WTC11 (cell line): Measurements from ENCODE around the gene FOXO3.

Source experiments
- KAT7 ChIP-seq: sonication (generic); formaldehyde crosslinking; IDR thresholded peaks from 2 replicates; pipeline ENCODE4 v1.8.1; 2023; ENCODE audit warnings: missing genetic modification reagents, mild to moderate bottlenecking, borderline replicate concordance
- MYBL2 ChIP-seq: sonication (generic); formaldehyde crosslinking; IDR thresholded peaks from 2 replicates; pipeline ENCODE4 v1.8.1; 2023; ENCODE audit warnings: mild to moderate bottlenecking, moderate library complexity, missing genetic modification reagents
- RELA ChIP-seq: sonication (generic); formaldehyde crosslinking; IDR thresholded peaks from 2 replicates; pipeline ENCODE4 v1.8.1; 2022; ENCODE audit warnings: missing genetic modification reagents, mild to moderate bottlenecking, borderline replicate concordance
- ZNF232 ChIP-seq: sonication (generic); formaldehyde crosslinking; IDR thresholded peaks from 2 replicates; pipeline ENCODE4 v1.8.0; 2022; ENCODE audit warnings: mild to moderate bottlenecking, missing genetic modification reagents
- TF ChIP-seq, protein P1 (sequence below): fragments of 200-600 bp; IDR thresholded peaks from 2 replicates; pipeline ENCODE4 v1.8.0; 2022; ENCODE audit warnings: antibody characterized with exemption
- TF ChIP-seq, protein P2 (sequence below): sonication (generic); formaldehyde crosslinking; conservative IDR thresholded peaks from 2 replicates; pipeline ENCODE4 v1.8.1; 2022; ENCODE audit warnings: mild to moderate bottlenecking, missing genetic modification reagents
- TF ChIP-seq, protein P3 (sequence below): sonication (generic); formaldehyde crosslinking; IDR thresholded peaks from 2 replicates; pipeline ENCODE4 v1.8.0; 2022; ENCODE audit warnings: mild to moderate bottlenecking, missing genetic modification reagents
- TF ChIP-seq, protein P4 (sequence below): sonication (generic); formaldehyde crosslinking; IDR thresholded peaks from 2 replicates; pipeline ENCODE4 v1.8.1; 2022; ENCODE audit warnings: mild to moderate bottlenecking, missing genetic modification reagents, moderate library complexity, borderline replicate concordance
- TF ChIP-seq, protein P5 (sequence below): sonication (generic); formaldehyde crosslinking; IDR thresholded peaks from 2 replicates; pipeline ENCODE4 v1.8.0; 2022; ENCODE audit warnings: mild to moderate bottlenecking, missing genetic modification reagents

DNA sequence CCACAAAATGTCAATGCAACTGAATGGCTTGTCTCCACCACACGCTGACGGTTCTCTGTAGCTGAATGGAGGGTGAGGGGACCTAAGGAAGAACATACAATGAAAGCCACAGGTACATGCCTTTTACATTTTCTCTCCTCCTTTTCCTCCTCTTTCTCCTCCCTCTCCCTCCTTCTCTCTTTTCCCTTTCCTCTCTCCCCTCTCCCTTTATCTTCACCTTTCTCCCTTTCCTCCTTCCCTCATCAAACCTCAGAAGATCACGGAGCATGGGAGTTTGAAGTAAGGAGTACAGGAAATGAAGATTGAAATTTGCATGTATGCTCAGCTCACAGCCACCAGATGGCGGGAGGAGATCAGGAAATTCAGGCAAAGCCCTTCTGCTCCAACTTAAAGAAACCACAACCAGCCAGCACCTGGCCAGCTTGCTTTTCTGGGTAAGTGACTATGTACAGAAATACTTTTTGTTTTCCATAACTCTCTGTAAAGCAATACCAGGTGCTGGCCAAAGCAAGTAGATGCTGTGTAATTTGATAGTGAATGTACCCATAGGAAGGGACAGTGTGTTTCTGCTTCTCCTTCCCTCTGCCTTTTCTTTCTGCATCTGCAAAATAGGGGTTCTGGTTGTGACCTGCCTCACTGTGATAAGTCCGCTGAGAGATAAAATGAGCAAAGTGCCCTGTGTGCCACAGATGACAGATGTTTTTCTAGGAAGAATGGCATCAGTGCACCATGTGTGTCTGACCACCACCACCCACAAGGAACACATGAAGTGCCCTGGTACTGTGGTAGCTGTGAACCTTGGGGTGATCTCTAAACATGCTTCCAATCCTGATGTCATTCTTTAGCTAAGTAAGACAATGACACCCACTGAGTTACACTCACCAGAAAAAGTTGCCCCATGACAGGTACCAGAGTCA is 18.6 kb upstream of the FOXO3 start:
- TF ChIP-seq, protein P1, sequence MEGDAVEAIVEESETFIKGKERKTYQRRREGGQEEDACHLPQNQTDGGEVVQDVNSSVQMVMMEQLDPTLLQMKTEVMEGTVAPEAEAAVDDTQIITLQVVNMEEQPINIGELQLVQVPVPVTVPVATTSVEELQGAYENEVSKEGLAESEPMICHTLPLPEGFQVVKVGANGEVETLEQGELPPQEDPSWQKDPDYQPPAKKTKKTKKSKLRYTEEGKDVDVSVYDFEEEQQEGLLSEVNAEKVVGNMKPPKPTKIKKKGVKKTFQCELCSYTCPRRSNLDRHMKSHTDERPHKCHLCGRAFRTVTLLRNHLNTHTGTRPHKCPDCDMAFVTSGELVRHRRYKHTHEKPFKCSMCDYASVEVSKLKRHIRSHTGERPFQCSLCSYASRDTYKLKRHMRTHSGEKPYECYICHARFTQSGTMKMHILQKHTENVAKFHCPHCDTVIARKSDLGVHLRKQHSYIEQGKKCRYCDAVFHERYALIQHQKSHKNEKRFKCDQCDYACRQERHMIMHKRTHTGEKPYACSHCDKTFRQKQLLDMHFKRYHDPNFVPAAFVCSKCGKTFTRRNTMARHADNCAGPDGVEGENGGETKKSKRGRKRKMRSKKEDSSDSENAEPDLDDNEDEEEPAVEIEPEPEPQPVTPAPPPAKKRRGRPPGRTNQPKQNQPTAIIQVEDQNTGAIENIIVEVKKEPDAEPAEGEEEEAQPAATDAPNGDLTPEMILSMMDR, result peak; percentile 73
- TF ChIP-seq, protein P2, sequence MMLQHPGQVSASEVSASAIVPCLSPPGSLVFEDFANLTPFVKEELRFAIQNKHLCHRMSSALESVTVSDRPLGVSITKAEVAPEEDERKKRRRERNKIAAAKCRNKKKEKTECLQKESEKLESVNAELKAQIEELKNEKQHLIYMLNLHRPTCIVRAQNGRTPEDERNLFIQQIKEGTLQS (CRISPR knock-in tag), result no peak
- TF ChIP-seq ZNF232 (CRISPR knock-in tag), result no peak
- TF ChIP-seq, protein P3, sequence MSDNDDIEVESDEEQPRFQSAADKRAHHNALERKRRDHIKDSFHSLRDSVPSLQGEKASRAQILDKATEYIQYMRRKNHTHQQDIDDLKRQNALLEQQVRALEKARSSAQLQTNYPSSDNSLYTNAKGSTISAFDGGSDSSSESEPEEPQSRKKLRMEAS (CRISPR knock-in tag), result no peak
- TF ChIP-seq RELA (CRISPR knock-in tag), result no peak
- TF ChIP-seq, protein P4, sequence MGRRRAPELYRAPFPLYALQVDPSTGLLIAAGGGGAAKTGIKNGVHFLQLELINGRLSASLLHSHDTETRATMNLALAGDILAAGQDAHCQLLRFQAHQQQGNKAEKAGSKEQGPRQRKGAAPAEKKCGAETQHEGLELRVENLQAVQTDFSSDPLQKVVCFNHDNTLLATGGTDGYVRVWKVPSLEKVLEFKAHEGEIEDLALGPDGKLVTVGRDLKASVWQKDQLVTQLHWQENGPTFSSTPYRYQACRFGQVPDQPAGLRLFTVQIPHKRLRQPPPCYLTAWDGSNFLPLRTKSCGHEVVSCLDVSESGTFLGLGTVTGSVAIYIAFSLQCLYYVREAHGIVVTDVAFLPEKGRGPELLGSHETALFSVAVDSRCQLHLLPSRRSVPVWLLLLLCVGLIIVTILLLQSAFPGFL, result no peak
- TF ChIP-seq, protein P5, sequence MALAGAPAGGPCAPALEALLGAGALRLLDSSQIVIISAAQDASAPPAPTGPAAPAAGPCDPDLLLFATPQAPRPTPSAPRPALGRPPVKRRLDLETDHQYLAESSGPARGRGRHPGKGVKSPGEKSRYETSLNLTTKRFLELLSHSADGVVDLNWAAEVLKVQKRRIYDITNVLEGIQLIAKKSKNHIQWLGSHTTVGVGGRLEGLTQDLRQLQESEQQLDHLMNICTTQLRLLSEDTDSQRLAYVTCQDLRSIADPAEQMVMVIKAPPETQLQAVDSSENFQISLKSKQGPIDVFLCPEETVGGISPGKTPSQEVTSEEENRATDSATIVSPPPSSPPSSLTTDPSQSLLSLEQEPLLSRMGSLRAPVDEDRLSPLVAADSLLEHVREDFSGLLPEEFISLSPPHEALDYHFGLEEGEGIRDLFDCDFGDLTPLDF (CRISPR knock-in tag), result no peak
- no peak for TF ChIP-seq MYBL2 (CRISPR knock-in tag)
- no peak for TF ChIP-seq KAT7 (CRISPR knock-in tag)
